GM08714 (cell line): ENCODE measurements around the gene USP17L26.
"Not testable (repeated sequence)": the region's sequence is repeated elsewhere in the genome, so short reads cannot be mapped to it uniquely, and the experiment has no call there.

Experiments
- H3K4me3 ChIP-seq: fragments of 200-500 bp; sonication (Bioruptor generic); 2 replicates; pipeline ENCODE4 v1.5.1; 2014; ENCODE audit warnings: mild to moderate bottlenecking, low read length, inconsistent platforms
- ZNF274 ChIP-seq: IDR thresholded peaks from 2 replicates; pipeline ENCODE4 v1.6.1; 2012; ENCODE audit warnings: mild to moderate bottlenecking, low read depth, low read length

USP17L26 gene

GRCh38 chr4:9334358-9334757, at the start of gene USP17L26:
TSS of gene USP17L26 (plus strand) at chr4:9334658. CDS start at chr4:9334658, 0 bp downstream.
- not testable (repeated sequence) for H3K4me3 ChIP-seq

- not testable (repeated sequence) for H3K4me3 ChIP-seq
Measured at GRCh38 chr4:9324191-9324590, 10.3 kb upstream of the USP17L26 start.

GRCh38 chr4:9324865-9325264, 9.6 kb upstream of the USP17L26 start, which contains the start of gene USP17L24:
TSS of gene USP17L24 (plus strand) at chr4:9325165. CDS start at chr4:9325165, 0 bp downstream.
- not testable (repeated sequence) for H3K4me3 ChIP-seq

- not testable (repeated sequence) for H3K4me3 ChIP-seq
Measured at GRCh38 chr4:9329611-9330010, 4.8 kb upstream of the USP17L26 start, which contains the start of gene USP17L25. TSS of gene USP17L25 (plus strand) at chr4:9329911. CDS start at chr4:9329911, 0 bp downstream.

- not testable (repeated sequence) for H3K4me3 ChIP-seq
Measured at GRCh38 chr4:9339103-9339502, 4.6 kb downstream of the USP17L26 start, which contains the start of gene USP17L5. TSS of gene USP17L5 (plus strand) at chr4:9339403. CDS start at chr4:9339403, 0 bp downstream.

- H3K4me3 ChIP-seq = not testable (repeated sequence)
Measured at GRCh38 chr4:9343848-9344247, 9.4 kb downstream of the USP17L26 start, which contains the start of gene USP17L27. TSS of gene USP17L27 (plus strand) at chr4:9344148. CDS start at chr4:9344148, 0 bp downstream.

GRCh38 chr4:9348593-9348992, 14.1 kb downstream of the USP17L26 start, which contains the start of gene USP17L28:
TSS of gene USP17L28 (plus strand) at chr4:9348893. CDS start at chr4:9348893, 0 bp downstream.
- H3K4me3 ChIP-seq = not testable (repeated sequence)

- not testable (repeated sequence) for H3K4me3 ChIP-seq
Measured at GRCh38 chr4:9350866-9351265, 16.4 kb downstream of the USP17L26 start.

GRCh38 chr4:9353338-9353737, 18.9 kb downstream of the USP17L26 start, which contains the start of gene USP17L29:
TSS of gene USP17L29 (plus strand) at chr4:9353638. CDS start at chr4:9353638, 0 bp downstream.
- not testable (repeated sequence) for H3K4me3 ChIP-seq

GRCh38 chr4:9362829-9363228, 28.4 kb downstream of the USP17L26 start, which contains the start of gene USP17L30:
TSS of gene USP17L30 (plus strand) at chr4:9363129. CDS start at chr4:9363129, 0 bp downstream.
- not testable (repeated sequence) for H3K4me3 ChIP-seq

- not testable (repeated sequence) for H3K4me3 ChIP-seq
Measured at GRCh38 chr4:9379881-9380280, 45.4 kb downstream of the USP17L26 start.

- H3K4me3 ChIP-seq = peak overlapping the region; percentile 49; the same call in 1 of the 2 replicates
Measured at GRCh38 chr4:9381012-9381534, 46.6 kb downstream of the USP17L26 start.

- TF ChIP-seq ZNF274 = no peak
- no peak overlapping the region for H3K4me3 ChIP-seq
Measured at GRCh38 chr4:9384126-9384525, 49.7 kb downstream of the USP17L26 start.
